GM23248 (cell line): ENCODE results near the gene AMBRA1. TPM values are rescaled to one million over a fixed set of nuclear protein-coding genes. Genes with fewer than 3 reads are reported as not detected.

Experiments used
- DNase-seq: peaks from one replicate; pipeline ENCODE4 v3.0.0-alpha.2; 2015
- H2AFZ ChIP-seq: fragments of 200-600 bp; sonication (generic); 2 replicates; pipeline ENCODE4 v1.6.1; 2016; ENCODE audit warnings: antibody characterized with exemption
- H3F3A ChIP-seq: fragments of 200-600 bp; sonication (generic); 2 replicates; pipeline ENCODE4 v1.6.1; 2016; ENCODE audit warnings: mild to moderate bottlenecking, antibody characterized with exemption, mixed run types; ENCODE audit not compliant: insufficient read depth
- H3K27ac ChIP-seq: fragments of 200-600 bp; sonication (generic); 2 replicates; pipeline ENCODE4 v1.5.1; 2016; ENCODE audit warnings: mild to moderate bottlenecking
- H3K27me3 ChIP-seq: fragments of 200-600 bp; sonication (generic); replicated peaks from 2 replicates; pipeline ENCODE4 v1.6.1; 2016; ENCODE audit warnings: mild to moderate bottlenecking; ENCODE audit not compliant: insufficient read depth
- H3K36me3 ChIP-seq: fragments of 200-600 bp; sonication (generic); 2 replicates; pipeline ENCODE4 v1.6.1; 2016; ENCODE audit warnings: low read depth, mild to moderate bottlenecking
- H3K4me1 ChIP-seq: fragments of 200-600 bp; sonication (generic); 2 replicates; pipeline ENCODE4 v1.6.1; 2016; ENCODE audit warnings: mild to moderate bottlenecking; ENCODE audit not compliant: insufficient read depth
- H3K4me2 ChIP-seq: fragments of 200-600 bp; sonication (generic); one replicate; pipeline ENCODE4 v1.6.1; 2016; ENCODE audit warnings: mild to moderate bottlenecking; ENCODE audit not compliant: unreplicated experiment
- H3K4me3 ChIP-seq: fragments of 200-600 bp; sonication (generic); 2 replicates; pipeline ENCODE4 v1.5.1; 2016; ENCODE audit warnings: mild to moderate bottlenecking
- H3K79me2 ChIP-seq: fragments of 200-600 bp; sonication (generic); 2 replicates; pipeline ENCODE4 v1.6.1; 2016; ENCODE audit warnings: mild to moderate bottlenecking; ENCODE audit not compliant: insufficient read depth
- H3K9ac ChIP-seq: fragments of 200-600 bp; sonication (generic); 2 replicates; pipeline ENCODE4 v1.6.1; 2016; ENCODE audit warnings: mild to moderate bottlenecking
- H3K9me2 ChIP-seq: fragments of 200-600 bp; sonication (generic); 2 replicates; pipeline ENCODE4 v1.6.1; 2016; ENCODE audit warnings: mixed run types, mild to moderate bottlenecking, moderate library complexity; ENCODE audit not compliant: insufficient read depth
- H3K9me3 ChIP-seq: fragments of 200-600 bp; sonication (generic); one replicate; pipeline ENCODE4 v1.6.1; 2017; ENCODE audit warnings: low read depth
- H4K20me1 ChIP-seq: fragments of 200-600 bp; sonication (generic); 2 replicates; pipeline ENCODE4 v1.6.0; 2016; ENCODE audit not compliant: insufficient read depth
- EZH2 ChIP-seq: fragments of 200-600 bp; sonication (generic); IDR thresholded peaks from 2 replicates; pipeline ENCODE4 v1.6.1; 2018; ENCODE audit warnings: antibody characterized with exemption, mild to moderate bottlenecking; ENCODE audit not compliant: insufficient read depth, poor library complexity, severe bottlenecking
- EZH2phosphoT487 ChIP-seq: fragments of 200-600 bp; sonication (generic); IDR thresholded peaks from 2 replicates; pipeline ENCODE4 v1.6.1; 2018; ENCODE audit warnings: antibody characterized with exemption, moderate library complexity, mild to moderate bottlenecking, low read depth; ENCODE audit not compliant: insufficient read depth
- WGBS, 2 experiments: methylation state at CpG; one replicate each; pipeline ENCODE4 v1.1.6; 2015 to 2017; ENCODE audit warnings: low lambda C conversion rate in 2 of 2, low coverage in 1 of 2; ENCODE audit errors: missing lambda C conversion rate in 2 of 2; 5-methylcytosine and 5-hydroxymethylcytosine counted together
- in situ Hi-C: fragments of 300-500 bp; cut with MboI; formaldehyde crosslinking; loops from 2 replicates; pipeline ENCODE4 v1.15.0; 2020
- polyA plus RNA-seq: library from polyadenylated mRNA; unstranded; fragments of >200 nt; fragmentation: Nextera tagmentation; extraction: Ambion mirVana; gene quantifications from 2 replicates; pipeline ENCODE4 v1.2.1, GENCODE V29; 2016
- total RNA-seq: library from RNA; depleted of rRNA; stranded (reverse); fragments of >200 nt; shearing (Covaris generic); gene quantifications from 2 replicates; pipeline ENCODE4 v1.2.3, GENCODE V29; 2014

The AMBRA1 gene
- total and polyA plus RNA-seq, 2 experiments from 2014 or later = 5.0 to 46.0 TPM

- Histone ChIP-seq H3K4me2 (peak overlapping the region; percentile 69), H3K27ac (peak overlapping the region; percentile 74), H3K36me3 (no peaks in the 10 kb centered on the region), H3K4me1 (peaks cover 35% of the 10 kb centered on the region), H4K20me1 (peaks cover 11% of the 10 kb centered on the region; the same call in 1 of the 2 replicates), H3K9ac (peak overlapping the region; percentile 19), H3K79me2 (peaks cover 96% of the 10 kb centered on the region), H3K4me3 (peak overlapping the region; percentile 31), H2AFZ (no peak overlapping the region), H3K9me3 (no peaks in the 10 kb centered on the region), H3F3A (peaks cover 28% of the 10 kb centered on the region), H3K9me2 (no peaks in the 10 kb centered on the region), H3K27me3 (no peaks in the 10 kb centered on the region)
- in situ Hi-C loops = no loop called here
- 0% methylated on average over 1 of the region's 1 CpG for WGBS, 2 experiments
- DNase-seq = peak; percentile 42
- TF ChIP-seq EZH2phosphoT487 = no peak
- TF ChIP-seq EZH2 = no peak
Measured at GRCh38 chr11:46553814-46554212, 40.0 kb downstream of the AMBRA1 start.

DNA sequence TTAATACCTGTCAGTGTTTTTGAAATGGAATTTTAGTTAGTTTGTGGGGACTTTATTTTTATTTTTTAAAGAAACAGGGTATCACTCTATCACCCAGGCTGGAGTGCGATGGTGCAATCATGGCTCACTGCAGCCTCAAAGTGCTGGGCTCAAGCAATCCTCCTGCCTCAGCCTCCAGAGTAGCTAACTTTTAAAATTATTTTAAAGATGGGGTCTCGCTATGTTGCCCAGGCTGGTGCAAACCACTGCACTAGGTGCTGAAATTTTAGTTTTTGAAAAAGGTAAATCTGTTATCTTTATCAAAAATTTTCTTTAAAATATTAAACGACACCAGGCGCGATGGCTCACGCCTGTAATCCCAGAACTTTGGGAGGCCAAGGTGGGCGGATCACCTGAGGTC, 42.6 kb downstream of the AMBRA1 start:
- Histone ChIP-seq H3K27ac (no peak overlapping the region), H3K27me3 (no peaks in the 10 kb centered on the region), H4K20me1 (peaks cover 18% of the 10 kb centered on the region; the same call in 1 of the 2 replicates), H3F3A (peaks cover 28% of the 10 kb centered on the region), H3K36me3 (peaks cover 9% of the 10 kb centered on the region; the same call in 1 of the 2 replicates), H3K4me3 (no peak overlapping the region), H3K9me3 (no peaks in the 10 kb centered on the region), H3K4me1 (peaks cover 28% of the 10 kb centered on the region), H3K79me2 (peaks cover 91% of the 10 kb centered on the region), H3K9ac (no peak overlapping the region), H3K4me2 (no peak overlapping the region), H3K9me2 (no peaks in the 10 kb centered on the region), H2AFZ (no peak overlapping the region)
- WGBS, 2 experiments = 99% methylated on average over 7 of the region's 7 CpGs
- TF ChIP-seq EZH2phosphoT487 (no peak), EZH2 (no peak)
- in situ Hi-C loops = no loop called here
- DNase-seq = no peak

- Histone ChIP-seq H3K36me3 (peaks cover 24% of the 10 kb centered on the region), H2AFZ (no peak overlapping the region), H3K4me3 (no peak overlapping the region), H3K4me2 (no peak overlapping the region), H3K27me3 (no peaks in the 10 kb centered on the region), H3K9me3 (no peaks in the 10 kb centered on the region), H3K27ac (no peak overlapping the region), H3K79me2 (peaks cover 58% of the 10 kb centered on the region), H4K20me1 (peaks cover 10% of the 10 kb centered on the region; the same call in 1 of the 2 replicates), H3K9me2 (no peaks in the 10 kb centered on the region), H3K9ac (no peak overlapping the region), H3K4me1 (no peaks in the 10 kb centered on the region), H3F3A (peaks cover 6% of the 10 kb centered on the region)
- TF ChIP-seq EZH2 (no peak), EZH2phosphoT487 (no peak)
- 87 to 92% methylated on average over 5 of the region's 5 CpGs for WGBS, 2 experiments
- in situ Hi-C loops = no loop called here
- no peak for DNase-seq
Measured at GRCh38 chr11:46547579-46547978, 46.2 kb downstream of the AMBRA1 start.

- Histone ChIP-seq H2AFZ (no peak overlapping the region), H3K9ac (no peak overlapping the region), H3K79me2 (peaks cover 43% of the 10 kb centered on the region), H3K4me3 (no peak overlapping the region), H3K27ac (no peak overlapping the region), H3K4me2 (no peak overlapping the region), H3K27me3 (no peaks in the 10 kb centered on the region), H3K9me2 (no peaks in the 10 kb centered on the region), H3K4me1 (no peaks in the 10 kb centered on the region), H4K20me1 (peaks cover 5% of the 10 kb centered on the region; the same call in 1 of the 2 replicates), H3F3A (no peaks in the 10 kb centered on the region), H3K36me3 (peaks cover 29% of the 10 kb centered on the region), H3K9me3 (no peaks in the 10 kb centered on the region)
- in situ Hi-C loops = no loop called here
- 31 to 59% methylated on average over 1 of the region's 1 CpG for WGBS, 2 experiments
- TF ChIP-seq EZH2phosphoT487 (no peak), EZH2 (no peak)
- DNase-seq = no peak
Measured at GRCh38 chr11:46543564-46543963, 50.3 kb downstream of the AMBRA1 start.
